ENCODE measurements around the gene ROBO2. TPM values are rescaled to one million over a fixed set of nuclear protein-coding genes. Genes with fewer than 3 reads are reported as not detected.

ROBO2 gene
- polyA plus RNA-seq, 1 donor from 2014 or later, result 55.5 TPM

DNA sequence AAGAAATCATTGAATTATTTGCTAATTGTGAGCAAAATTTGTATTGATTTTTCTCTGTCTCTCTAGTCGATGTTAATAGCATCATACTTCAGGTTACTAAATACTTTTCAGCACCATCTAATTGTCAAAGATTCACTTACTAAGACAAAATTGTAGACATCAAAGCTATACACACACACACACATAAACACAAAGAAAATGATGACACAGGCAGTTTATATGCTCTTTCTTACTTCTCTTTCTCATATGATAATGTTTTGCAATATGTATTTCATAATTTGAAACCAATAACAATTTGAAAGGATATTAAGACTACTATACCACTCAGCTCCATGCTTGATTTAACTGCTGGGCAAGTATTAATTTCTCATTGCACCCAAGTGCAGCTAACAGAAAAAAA is 406.2 kb downstream of the ROBO2 start:
- Histone ChIP-seq H3K4me2 (ENCODE audit: low read length) (no peak overlapping the region), H3K27me3 (ENCODE audit: insufficient read depth, low read depth, low read length) (no peaks in the 10 kb centered on the region), H4K20me1 (ENCODE audit: insufficient read depth) (no peaks in the 10 kb centered on the region), H3K79me2 (replicated peaks; ENCODE audit: insufficient read depth, low read length) (no peaks in the 10 kb centered on the region), H3K9ac (ENCODE audit: low read length) (no peak overlapping the region), H2AFZ (ENCODE audit: low read depth, low read length) (no peak overlapping the region), H3K9me3 (ENCODE audit: low read length) (no peaks in the 10 kb centered on the region), H3K27ac (ENCODE audit: low read length) (no peak overlapping the region), H3F3A (ENCODE audit: insufficient read depth, low read length, poor library complexity, severe bottlenecking) (peaks cover 5% of the 10 kb centered on the region), H3K4me3 (ENCODE audit: low read length) (no peak overlapping the region), H3K36me3 (ENCODE audit: insufficient read depth, low read length) (no peaks in the 10 kb centered on the region), H3K9me2 (ENCODE audit: insufficient read depth, low read length) (no peaks in the 10 kb centered on the region)
- TF ChIP-seq MXI1 (conservative IDR thresholded peaks at IDR 0.05; ENCODE audit: poor library complexity, severe bottlenecking) (no peak), RAD21 (conservative IDR thresholded peaks at IDR 0.05) (no peak), EZH2 (IDR thresholded peaks at IDR 0.05; ENCODE audit: borderline replicate concordance, insufficient read depth, low read length, poor library complexity, severe bottlenecking) (no peak), POLR2AphosphoS5 (IDR thresholded peaks at IDR 0.05) (no peak), REST (IDR thresholded peaks at IDR 0.05; ENCODE audit: borderline replicate concordance) (no peak), SMC3 (conservative IDR thresholded peaks at IDR 0.05; ENCODE audit: poor library complexity) (no peak), EP300 (conservative IDR thresholded peaks at IDR 0.05; ENCODE audit: poor library complexity, severe bottlenecking) (no peak), TAF1 (IDR thresholded peaks at IDR 0.05; ENCODE audit: low read depth) (no peak)
- TF ChIP-seq, protein P1, sequence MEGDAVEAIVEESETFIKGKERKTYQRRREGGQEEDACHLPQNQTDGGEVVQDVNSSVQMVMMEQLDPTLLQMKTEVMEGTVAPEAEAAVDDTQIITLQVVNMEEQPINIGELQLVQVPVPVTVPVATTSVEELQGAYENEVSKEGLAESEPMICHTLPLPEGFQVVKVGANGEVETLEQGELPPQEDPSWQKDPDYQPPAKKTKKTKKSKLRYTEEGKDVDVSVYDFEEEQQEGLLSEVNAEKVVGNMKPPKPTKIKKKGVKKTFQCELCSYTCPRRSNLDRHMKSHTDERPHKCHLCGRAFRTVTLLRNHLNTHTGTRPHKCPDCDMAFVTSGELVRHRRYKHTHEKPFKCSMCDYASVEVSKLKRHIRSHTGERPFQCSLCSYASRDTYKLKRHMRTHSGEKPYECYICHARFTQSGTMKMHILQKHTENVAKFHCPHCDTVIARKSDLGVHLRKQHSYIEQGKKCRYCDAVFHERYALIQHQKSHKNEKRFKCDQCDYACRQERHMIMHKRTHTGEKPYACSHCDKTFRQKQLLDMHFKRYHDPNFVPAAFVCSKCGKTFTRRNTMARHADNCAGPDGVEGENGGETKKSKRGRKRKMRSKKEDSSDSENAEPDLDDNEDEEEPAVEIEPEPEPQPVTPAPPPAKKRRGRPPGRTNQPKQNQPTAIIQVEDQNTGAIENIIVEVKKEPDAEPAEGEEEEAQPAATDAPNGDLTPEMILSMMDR (IDR thresholded peaks at IDR 0.05; ENCODE audit: poor library complexity, severe bottlenecking), result no peak

DNA sequence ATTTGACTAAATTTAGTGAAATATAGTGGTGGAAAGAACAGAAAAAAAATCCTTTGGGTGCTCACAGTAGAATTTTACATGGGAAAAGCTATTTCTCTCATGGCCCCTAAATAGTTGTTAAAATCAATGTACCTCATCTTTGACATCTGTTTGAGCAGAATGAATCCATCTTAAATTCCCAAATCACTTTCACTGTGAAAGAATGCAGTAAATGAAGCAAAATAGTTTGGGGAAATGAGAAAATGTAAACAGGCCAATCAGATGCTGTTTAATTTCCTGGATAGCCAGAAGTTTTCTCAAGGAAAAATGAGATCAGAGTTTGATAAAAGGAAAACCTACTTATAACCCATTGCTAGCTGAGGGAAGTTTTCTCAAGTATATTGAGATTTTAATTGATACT is 406.9 kb downstream of the ROBO2 start:
- TF ChIP-seq MXI1 (conservative IDR thresholded peaks at IDR 0.05; ENCODE audit: poor library complexity, severe bottlenecking) (no peak), SMC3 (conservative IDR thresholded peaks at IDR 0.05; ENCODE audit: poor library complexity) (no peak), REST (IDR thresholded peaks at IDR 0.05; ENCODE audit: borderline replicate concordance) (no peak), EP300 (conservative IDR thresholded peaks at IDR 0.05; ENCODE audit: poor library complexity, severe bottlenecking) (no peak)

More for the DNA sequence above, 406.9 kb downstream of the ROBO2 start:
- Histone ChIP-seq H3K27ac (ENCODE audit: low read length) (no peak overlapping the region), H3K4me3 (ENCODE audit: low read length) (no peak overlapping the region), H3F3A (ENCODE audit: insufficient read depth, low read length, poor library complexity, severe bottlenecking) (peaks cover 5% of the 10 kb centered on the region), H2AFZ (ENCODE audit: low read depth, low read length) (no peak overlapping the region), H3K9me2 (ENCODE audit: insufficient read depth, low read length) (no peaks in the 10 kb centered on the region), H3K9me3 (ENCODE audit: low read length) (no peaks in the 10 kb centered on the region), H3K27me3 (ENCODE audit: insufficient read depth, low read depth, low read length) (no peaks in the 10 kb centered on the region), H3K79me2 (replicated peaks; ENCODE audit: insufficient read depth, low read length) (no peaks in the 10 kb centered on the region), H3K9ac (ENCODE audit: low read length) (no peak overlapping the region), H4K20me1 (ENCODE audit: insufficient read depth) (no peaks in the 10 kb centered on the region), H3K4me2 (ENCODE audit: low read length) (no peak overlapping the region), H3K36me3 (ENCODE audit: insufficient read depth, low read length) (no peaks in the 10 kb centered on the region)
